SKM-1 treated with dmso at 0.1 percent for 144 hours (cell line): Measurements from ENCODE around the gene TSPEAR.

Experiments
- DNase-seq: peaks from one replicate; lab custom pipeline; 2025; ENCODE audit not compliant: unreplicated experiment; lab: John Stamatoyannopoulos, UW

Gene TSPEAR

DNA sequence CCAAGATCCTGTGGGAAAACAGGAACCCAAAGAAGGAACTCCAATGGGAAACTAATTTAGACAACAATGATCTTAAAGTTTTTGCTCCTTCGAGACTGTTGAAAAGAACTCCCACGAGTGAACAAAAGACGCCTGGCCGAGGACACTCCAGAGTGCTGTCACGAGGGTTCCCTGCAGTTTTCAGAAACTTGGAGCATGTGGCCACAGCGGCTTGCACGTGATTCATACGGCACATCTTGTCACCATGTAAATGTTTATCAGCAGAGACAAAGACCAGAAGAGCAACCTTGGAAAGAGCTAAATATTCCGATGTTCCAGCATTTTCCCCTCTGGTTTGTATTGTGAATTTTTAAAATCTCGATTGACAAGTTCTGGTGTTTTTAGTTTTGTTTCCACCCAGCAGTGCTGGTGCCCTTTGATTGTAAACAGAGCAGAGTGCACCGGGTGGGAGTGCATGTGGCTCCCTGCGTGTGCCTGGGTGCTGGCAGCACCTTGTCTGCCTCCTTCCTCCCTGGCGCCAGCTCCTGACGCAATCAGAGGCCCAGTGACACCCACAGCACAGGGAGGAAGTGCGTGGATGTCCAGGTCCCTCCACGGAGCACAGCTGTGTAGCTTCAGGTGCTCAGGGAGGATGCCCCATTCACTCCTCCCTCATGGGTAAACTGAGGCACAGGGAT lies 233.1 kb downstream of the TSPEAR start:
- no peak for DNase-seq

DNA sequence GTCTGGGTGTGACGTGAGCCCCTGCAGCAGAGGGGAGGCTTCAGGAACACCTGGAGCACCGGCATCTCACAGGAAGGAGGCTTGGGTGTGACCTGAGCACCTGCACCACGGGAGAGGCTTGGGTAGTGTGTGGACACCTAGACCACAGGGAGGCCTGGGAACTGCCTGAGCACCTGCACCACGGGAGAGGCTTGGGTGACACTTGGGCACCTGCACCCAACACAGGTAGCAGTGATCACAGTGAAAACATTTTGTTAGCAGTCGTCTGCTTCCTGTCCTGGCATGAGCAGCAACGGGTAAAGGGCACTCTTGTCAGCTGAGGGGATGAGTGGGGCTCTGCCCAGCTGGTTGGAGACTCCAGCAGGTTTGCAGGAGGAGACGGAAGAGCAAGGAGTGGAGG lies 233.7 kb downstream of the TSPEAR start:
- DNase-seq, result no peak

DNA sequence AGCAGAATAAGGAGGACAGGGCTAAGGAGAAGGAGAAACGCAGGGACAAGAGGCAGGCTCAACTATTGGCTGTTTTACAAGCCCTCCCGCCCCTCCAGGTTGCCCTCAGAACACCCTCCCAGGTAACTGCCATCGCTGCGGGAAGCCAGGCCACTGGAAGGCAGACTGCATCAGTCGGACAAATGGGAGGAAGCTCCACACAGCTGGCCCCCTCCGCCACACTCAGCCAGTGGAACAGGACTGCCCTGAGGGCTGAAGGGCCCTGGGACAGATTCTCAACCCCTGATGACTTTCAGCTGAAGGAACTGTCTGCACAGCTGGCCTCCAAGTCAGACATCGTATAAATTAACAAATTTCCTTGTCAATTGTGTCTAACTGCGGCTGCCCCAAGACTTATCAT lies 234.2 kb downstream of the TSPEAR start:
- DNase-seq, result no peak

DNA sequence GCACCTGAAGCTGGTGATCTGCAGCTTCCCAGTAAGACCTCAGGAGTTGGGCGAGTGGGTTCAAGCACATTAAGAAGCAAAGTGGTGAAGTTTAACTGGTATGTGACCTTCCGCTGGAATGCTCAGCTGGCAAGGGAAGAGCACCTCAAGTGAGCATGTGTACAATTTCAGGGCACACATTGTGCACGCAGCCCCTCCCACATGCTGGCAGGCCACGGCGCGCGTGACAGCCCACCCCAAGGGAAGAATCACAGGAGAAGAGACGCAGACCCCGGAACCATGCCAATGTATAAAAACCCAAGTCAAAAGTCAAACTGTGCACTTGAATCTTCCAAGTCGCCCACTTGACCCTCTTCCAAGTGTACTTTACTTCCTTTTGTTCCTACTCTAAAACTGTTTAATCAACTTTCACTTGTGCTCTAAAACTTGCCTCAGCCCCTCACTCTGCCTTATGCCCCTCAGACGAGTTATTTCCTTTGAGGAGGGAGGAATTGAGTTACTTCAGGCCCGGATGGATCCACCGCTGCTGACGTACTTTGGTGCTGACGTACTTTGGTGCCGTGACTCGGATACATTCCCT lies 236.0 kb downstream of the TSPEAR start:
- no peak for DNase-seq

DNA sequence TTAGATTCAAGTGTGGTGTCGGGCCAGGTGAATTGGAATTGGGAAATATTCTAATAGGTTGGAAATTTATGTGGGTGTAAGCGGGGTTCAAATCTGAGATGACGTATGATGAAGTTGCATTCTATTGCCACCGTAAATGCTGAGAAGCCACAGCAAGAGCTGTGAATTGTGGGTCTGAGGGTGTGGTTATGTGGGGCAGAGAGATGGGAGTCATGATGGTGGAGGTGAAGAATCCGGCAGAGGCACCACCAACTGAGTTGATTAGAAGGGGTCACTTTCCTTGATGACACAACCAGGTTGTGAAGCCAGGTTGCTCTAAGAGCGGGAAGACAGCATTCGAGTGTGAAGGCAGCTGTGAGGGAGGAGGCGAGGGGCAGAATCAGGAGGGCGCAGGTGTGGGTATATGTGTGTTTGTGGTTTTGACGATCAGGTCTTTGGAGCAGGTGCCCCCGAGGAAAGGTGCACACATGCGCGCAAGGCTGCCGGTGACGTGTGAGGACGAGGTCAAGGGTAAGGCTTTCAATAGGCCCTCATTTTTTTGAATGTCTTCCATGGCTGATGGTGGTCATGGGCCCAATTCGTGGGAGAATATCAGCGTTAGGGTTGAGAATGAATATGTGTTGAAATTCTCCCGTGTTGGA lies 237.3 kb downstream of the TSPEAR start:
- DNase-seq, result no peak

DNA sequence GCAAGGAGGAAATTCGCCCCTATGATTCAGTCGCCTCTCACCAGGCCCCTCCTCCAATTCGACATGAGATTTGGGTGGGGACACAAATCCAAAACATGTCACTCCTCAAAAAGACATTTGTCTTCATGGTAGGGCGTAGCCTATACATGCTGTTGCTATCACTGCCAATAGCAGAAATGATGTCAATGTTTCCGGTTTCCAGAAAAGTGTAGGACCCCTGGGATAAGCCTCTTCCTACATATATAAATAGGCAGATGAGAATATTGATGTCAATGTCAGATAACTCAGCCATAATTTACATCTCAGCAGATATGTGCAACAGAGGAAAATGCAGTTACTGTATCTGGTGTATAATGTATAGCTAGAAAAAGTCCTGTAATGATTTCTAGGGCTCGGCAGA lies 239.4 kb downstream of the TSPEAR start:
- no peak for DNase-seq

DNA sequence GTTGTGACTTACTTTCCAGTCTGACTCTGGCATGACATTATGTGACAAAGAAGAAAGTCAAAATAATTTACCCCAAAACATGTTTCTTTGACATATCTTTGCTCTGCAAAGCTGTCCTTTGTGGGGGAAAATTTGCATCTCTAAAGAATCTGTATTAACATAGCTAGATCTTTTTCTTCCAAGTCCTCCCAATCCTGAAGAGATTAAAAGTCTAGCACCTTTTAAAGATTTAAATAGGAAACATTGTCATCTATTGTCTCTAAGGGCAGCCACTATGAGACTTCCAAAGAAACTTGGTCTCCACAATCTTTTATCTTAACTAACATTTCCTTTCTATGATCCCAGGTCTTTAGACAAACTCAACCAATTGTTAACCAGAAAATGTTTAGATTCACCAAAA lies 240.0 kb downstream of the TSPEAR start:
- DNase-seq, result no peak

DNA sequence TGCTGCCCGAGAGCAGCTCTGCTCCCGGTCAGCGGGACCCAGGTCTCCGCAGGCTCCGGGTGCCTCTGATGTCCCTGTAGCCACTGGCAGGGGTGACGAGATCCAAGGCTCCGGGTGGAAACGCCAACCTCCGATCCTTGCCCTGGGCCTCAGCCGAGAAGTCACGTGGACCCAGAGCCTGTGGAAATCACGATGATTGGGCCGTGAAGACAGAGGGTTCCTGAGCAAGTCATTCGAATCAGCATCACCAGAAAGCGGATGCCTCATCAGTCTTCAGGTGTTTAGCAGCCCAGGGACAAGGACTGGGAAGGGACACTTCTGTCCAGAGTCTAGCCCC lies 243.5 kb downstream of the TSPEAR start:
- DNase-seq, result no peak

DNA sequence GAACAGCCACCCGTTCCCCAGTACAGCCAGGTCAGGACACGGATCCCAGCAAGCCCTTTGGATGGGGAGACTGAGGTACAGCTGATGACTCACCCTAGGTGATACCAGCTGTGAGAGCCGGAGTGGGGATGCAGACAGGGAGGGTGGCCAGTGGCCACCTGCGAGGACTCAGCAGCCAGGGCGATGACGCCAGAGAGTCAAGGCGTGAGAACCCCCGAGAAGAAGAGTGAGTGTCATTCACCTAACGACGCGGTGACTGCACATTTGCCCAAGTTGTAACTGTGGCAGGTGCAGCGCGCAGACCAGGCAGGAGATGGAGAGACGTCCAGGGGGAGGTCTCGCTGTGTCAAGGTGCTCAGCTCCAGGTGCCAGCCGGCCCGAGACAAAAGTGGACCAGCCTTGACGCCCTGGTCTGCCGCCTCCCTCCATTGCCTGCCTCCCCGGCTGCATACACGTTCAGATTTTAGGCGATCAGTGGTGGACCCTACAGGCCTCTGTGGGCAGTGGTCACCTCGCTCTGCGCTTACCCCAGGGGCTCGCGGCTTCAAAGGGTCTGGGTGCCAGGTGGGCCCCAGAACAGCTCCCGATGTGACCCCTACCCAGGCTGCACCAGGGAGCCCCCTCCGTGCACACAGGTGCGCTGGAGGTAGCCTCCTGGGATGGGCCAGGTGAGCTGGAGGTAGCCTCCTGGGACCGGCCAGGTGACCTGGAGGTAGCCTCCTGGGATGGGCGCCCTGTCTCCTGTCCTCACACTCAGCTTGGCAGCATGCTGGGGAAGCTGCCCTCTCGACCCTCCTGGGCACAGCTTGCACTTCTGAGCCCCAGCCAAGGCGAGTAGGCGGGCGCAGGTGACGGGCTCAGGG lies 244.1 kb downstream of the TSPEAR start:
- no peak for DNase-seq

DNA sequence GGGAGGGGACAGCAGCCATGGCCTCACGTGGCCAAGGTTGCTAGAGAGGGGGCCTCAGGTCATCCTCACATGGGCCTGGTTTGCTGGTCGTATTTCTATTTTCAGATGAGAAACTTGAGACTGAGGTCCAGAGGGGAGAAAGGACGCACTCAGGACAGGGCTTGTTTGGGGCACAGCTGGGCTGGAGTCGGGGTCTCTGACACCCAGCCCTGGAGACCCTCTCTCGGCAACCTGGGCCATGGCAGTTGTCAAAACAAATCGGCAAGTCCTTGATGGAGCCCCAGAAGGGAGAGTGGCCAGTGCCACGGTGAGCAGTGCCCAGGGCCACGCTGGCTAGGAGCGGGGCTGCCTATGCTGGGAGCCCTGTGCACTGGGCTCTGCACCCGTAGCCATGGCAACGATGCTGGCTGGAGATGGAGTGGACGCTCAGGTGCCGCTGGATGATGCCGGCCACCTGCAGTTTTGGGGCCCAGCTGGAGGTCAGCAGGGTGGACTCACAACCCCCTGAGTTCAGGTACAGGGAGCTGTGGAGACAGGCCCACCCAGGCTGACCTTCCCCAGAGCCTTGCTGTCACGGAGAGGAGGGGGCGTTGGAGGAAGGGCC lies 244.9 kb downstream of the TSPEAR start:
- no peak for DNase-seq

DNA sequence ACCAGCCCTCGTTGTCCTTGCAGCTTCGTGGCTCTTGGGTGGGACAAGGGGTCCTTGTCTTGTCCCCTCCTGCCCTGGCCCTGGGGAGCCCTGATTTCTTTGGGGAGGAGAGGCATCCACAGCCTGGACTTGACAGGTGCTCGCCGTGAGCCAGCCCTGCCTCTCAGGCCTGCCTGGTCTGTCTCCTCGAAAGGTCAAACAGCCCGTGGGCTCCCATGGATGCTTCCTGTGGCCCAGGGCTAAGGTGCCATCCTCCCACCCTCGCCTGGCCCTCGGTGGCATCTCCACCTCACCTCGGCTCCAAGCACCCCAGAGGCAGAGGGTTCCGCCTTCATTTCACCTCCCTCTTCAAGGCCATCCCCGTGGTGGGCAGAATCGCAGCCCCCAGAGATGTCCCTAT lies 247.0 kb downstream of the TSPEAR start:
- DNase-seq, result no peak

DNA sequence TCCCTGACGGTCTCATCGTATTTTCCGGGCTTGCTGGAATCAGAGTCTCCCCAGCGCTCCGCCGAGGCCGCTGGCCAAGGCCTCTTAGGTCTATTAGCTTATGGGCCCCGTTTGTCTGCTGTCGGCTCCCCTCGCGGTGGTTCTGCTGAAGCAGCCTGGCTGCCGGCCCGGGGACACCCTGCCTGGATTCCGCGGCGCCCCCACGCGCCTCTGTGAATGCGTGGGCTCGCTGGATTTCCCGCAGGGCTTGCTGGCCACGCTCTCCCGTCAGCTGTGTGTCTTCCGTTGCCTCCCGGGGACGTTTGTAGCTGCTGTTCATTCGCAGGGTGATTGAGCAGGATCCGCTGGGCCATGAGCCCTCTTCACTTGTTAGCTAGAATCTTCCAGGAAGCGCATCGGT lies 247.6 kb downstream of the TSPEAR start:
- no peak for DNase-seq

DNA sequence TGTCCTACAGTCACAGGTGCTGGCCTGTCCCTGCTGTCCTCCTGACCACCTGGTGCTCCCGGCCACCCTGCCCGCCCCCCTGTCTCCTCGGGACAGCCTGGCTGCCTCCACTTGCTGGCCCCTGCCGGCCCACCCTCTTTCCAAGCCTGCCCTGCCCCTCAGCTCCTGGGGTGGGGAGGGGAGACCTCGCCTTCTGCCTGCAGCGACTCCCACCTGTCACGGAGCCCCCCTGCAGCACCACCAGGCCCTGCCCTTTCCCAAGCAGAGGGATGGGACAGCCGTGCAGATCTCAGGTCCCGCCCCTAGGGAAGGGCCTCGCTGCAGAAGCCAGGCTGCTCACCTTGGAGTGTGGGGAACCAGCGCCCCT lies 248.6 kb downstream of the TSPEAR start:
- DNase-seq, result no peak

DNA sequence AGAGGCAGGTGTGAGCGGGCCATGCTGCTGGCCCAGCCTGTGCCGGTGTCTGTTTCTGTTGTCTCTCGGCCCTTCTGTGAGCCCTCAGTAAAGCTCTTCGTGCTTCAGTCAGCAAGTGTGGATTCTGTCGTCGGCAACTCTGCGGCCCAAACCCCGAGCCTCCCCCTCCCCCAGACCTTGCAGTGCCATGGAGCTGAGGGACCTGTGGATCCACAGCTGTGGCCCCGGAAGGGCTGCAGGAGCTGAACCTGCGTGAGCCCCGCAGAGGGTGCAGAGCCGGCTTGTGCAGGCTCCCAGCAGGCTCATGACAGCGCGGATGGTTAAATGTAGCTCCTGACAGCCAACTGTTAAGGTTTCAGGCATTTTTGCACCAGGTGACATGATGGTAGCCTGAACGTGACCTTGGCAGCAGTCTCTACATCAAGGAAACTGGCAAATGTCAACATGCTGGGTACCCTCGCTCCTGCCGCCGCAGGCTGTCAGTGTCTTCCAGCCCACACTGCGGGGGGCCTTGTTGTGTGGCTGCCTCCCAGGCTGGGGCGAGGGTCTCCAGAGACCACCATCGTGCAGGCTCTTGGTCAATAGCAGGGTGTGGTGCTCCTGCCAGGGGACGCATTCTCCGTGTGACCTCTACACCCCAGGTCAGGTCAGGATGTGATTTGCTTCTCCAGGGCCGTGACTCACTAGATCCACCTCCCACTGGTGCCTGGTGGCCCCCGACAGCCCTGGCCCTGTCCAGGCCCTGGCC lies 249.1 kb downstream of the TSPEAR start:
- DNase-seq, result no peak

DNA sequence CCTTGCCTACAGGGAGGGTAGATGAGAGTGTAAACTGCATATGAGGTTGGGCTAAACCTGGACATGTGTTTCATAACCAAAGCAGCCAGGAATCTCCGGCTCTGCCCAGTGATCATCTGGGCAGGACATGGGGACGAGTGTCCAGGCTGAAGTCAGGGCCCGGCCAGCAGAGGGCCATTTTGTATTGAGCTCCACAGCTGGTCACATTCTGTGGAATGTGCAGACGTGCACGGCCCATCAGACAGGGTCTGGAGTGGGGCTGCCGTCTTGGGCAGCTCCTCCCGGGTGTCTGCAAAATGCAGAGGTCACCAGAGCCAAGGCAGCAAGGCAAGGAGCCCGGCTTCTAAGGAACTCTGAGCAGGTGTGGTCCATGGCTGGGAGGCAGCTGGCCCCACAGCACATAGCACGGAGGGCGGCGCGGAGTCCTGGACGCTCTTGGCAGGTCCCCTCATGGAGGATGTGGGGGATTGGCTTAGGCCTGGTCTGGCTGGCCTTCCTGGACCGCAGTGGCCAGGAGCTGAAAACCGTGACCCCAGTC lies 249.8 kb downstream of the TSPEAR start:
- DNase-seq, result no peak

DNA sequence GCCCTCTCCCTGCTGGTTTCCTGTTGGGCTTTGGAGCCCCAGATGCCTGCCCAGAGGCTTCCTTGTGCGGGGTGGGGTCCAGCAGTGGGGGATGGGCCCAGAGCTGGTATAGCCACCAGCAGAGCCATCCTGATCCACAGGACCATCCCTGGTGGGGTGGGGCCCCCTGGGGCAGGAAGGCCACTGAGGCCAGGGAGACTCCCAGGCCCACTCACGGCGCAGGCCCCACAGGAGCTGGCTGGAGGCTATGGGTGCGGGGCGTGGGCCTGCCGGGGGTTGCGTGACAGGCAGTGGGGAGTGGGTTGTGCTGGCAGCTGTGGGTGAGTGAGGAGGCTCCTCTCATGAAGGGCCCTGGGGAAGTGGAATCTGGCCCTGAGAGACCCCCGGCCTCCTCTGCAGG lies 250.4 kb downstream of the TSPEAR start:
- no peak for DNase-seq

DNA sequence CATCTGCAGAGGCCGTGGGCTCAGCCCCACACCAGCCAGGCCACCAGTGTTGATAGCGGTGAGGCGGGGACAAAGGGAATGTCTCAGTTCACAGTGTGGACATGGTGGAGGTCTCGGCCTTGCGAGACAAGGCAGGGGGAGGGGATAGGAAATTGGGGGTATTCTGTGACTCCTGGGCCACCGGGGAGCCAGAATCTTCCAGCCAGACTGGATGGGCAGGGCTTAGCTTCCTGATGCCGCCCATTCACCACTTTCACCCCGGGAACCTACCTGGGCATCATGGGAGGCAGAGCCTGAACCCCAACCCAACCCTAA lies 251.0 kb downstream of the TSPEAR start:
- no peak for DNase-seq

DNA sequence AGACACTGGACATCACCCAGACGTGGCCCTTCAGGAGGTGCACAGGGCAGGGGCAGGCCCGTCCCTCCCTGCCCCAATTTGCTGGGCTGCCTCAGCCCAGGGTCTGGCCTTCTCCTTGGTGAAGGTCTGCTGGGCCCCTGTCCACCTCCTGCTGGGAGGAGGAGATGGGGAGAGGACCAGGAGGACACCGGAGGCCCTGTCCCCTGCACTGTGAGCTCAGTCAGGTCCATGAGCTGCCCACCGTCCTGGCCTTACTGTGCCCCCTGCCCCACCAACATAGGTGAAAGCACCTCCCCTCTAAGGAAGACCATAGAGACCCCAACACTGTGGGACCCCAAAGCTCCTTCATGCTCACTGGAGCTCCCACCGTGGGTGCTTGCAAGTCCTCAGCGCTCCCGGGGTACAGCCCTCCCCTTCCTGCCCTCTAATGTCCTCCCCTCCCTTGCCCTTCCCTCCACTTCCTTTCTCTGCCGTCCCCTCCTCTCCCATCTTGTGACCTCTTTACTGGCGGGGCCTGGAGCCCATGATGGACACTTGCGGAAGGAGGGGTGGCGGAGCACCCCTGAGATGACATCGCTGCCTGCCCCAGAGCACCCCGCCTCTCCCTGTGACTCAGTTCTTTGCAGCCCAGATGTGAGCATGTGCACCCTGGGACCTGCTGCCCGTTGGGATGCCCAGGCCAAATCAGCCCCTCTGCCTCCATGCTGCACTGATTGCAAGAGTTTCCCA lies 251.5 kb downstream of the TSPEAR start:
- DNase-seq, result no peak

DNA sequence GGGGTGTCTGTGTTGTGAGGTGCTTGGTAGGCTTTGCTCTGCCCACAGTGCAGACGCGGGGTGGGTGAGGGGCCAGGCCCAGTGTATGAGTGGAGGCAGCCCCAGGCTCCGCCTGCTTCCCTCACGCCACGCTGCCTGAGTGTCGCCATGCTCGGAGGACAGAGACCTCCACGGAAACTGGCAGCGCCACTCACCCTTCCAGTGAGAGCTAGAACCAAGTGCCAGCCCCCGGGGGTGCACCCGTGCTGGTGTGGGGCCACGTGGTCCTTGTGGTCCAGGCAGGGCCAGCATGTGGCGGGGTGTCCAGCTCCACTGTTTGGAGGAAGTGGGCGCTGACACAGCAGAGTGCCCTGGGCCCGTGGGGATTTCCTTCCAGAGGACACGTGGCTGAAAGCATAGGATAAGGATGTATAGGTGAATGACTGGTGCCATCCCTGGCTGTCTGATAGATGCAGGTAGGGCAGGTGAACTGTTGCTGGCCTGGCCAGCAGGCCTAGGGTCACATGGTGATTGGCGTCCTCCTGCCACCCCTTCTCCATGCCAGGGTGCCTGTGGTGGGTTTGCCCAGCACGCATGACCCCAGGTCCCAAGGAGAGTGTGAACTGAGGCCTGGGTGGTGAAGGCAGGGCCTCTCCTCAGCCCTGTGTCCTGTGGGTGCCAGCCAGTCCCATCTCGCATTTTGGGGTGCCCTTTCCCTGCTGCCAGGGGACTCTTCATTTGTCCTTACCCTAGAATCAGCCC lies 252.2 kb downstream of the TSPEAR start:
- DNase-seq, result no peak
